ENCODE measurements around the gene MAG.
"Not testable (repeated sequence)": the region's sequence is repeated elsewhere in the genome, so short reads cannot be mapped to it uniquely, and the experiment has no call there.

- not testable (repeated sequence) for TF ChIP-seq CTCF, POLR2A (IDR thresholded peaks at IDR 0.05)
Observed at GRCh38 chr19:35286101-35286500, 5.9 kb upstream of the MAG start.
